Neural progenitor cell (in vitro differentiated cells): ENCODE results near the gene CDC5L.

Experiments used
- CTCF ChIP-seq: fragments of 200-600 bp; sonication (generic); IDR thresholded peaks from 2 replicates; pipeline ENCODE4 v1.5.1; 2017; ENCODE audit warnings: antibody characterized with exemption, mild to moderate bottlenecking
- EZH2 ChIP-seq: fragments of 200-600 bp; sonication (generic); IDR thresholded peaks from 2 replicates; pipeline ENCODE4 v1.6.1; 2017; ENCODE audit warnings: antibody characterized with exemption, mild to moderate bottlenecking, moderate library complexity
- EZH2phosphoT487 ChIP-seq: fragments of 200-600 bp; sonication (generic); IDR thresholded peaks from 2 replicates; pipeline ENCODE4 v1.6.1; 2017; ENCODE audit warnings: antibody characterized with exemption

- TF ChIP-seq CTCF (no peak), EZH2 (no peak), EZH2phosphoT487 (no peak)
Observed at GRCh38 chr6:44441091-44441855, 53.8 kb downstream of the CDC5L start.
